Endothelial cell of umbilical vein (primary cell): ENCODE data around the gene HTRA3. TPM values are rescaled to one million over a fixed set of nuclear protein-coding genes. Genes with fewer than 3 reads are reported as not detected.

Experiments used
- BruUV-seq: library from RNA; stranded (reverse); fragments of 400-500 nt; replicated peaks from 2 replicates; lab custom pipeline; 2021; lab: Mats Ljungman, UMichigan
- CTCF ChIA-PET: fragments of 300-600, 350-600 bp; sonication (Branson Sonifier 250); formaldehyde crosslinking; loops from one replicate; lab custom pipeline; 2021; ENCODE audit warnings: antibody characterized with exemption, inconsistent platforms; lab: Charles Lee
- POLR2A ChIA-PET: fragments of 300-600, 350-600 bp; sonication (Branson Sonifier 250); formaldehyde crosslinking; loops from one replicate; lab custom pipeline; 2021; ENCODE audit warnings: antibody characterized with exemption, inconsistent platforms; lab: Charles Lee
- DNase-seq: peaks from one replicate; pipeline ENCODE4 v3.0.0-alpha.2; 2011; ENCODE audit warnings: low read depth, low spot score
- FAIRE-seq: peaks from 2 replicates; lab custom pipeline; 2011; peaks lifted over from hg19 to GRCh38; lab: Jason Lieb, UNC
- H2AFZ ChIP-seq: 2 replicates; pipeline ENCODE4 v1.6.0; 2012; ENCODE audit warnings: low read depth, low read length, control low read depth, inconsistent platforms
- H3K27ac ChIP-seq: 2 replicates; pipeline ENCODE4 v1.5.1; 2011; ENCODE audit warnings: low read depth, mild to moderate bottlenecking, control low read depth, low read length, moderate library complexity; ENCODE audit not compliant: insufficient read depth
- H3K27me3 ChIP-seq, 2 experiments: 2 replicates each; pipeline versions ENCODE4 v1.6.0 to v1.6.1; 2011; ENCODE audit warnings: low read length in 2 of 2, mixed read lengths in 1 of 2; ENCODE audit not compliant: control insufficient read depth in 2 of 2, insufficient read depth in 2 of 2
- H3K36me3 ChIP-seq, 2 experiments: 2 replicates in 1 of 2; 3 replicates in 1 of 2; pipeline ENCODE4 v1.5.1; 2011; ENCODE audit warnings: low read length in 2 of 2, mild to moderate bottlenecking in 1 of 2, moderate library complexity in 1 of 2; ENCODE audit not compliant: control insufficient read depth in 2 of 2, insufficient read depth in 2 of 2; ENCODE audit errors: extremely low read depth in 1 of 2
- H3K4me1 ChIP-seq: 3 replicates; pipeline ENCODE4 v1.5.1; 2011; ENCODE audit warnings: mild to moderate bottlenecking, low read length; ENCODE audit not compliant: control insufficient read depth, insufficient read depth; ENCODE audit errors: extremely low read depth
- H3K4me2 ChIP-seq: 2 replicates; pipeline ENCODE4 v1.6.1; 2011; ENCODE audit warnings: low read length, control low read depth, mixed read lengths; ENCODE audit not compliant: insufficient read depth
- H3K4me3 ChIP-seq, 3 experiments: fragments of 200-600 bp in 1 of 3; sonication (generic), shearing (Covaris generic) in 1 of 3; replicated peaks in 1 of 3; 2 replicates each; pipeline ENCODE4 v1.5.1; 2011 to 2016; ENCODE audit warnings: control low read depth in 3 of 3, low read length in 3 of 3, mild to moderate bottlenecking in 2 of 3, inconsistent platforms in 1 of 3, low read depth in 1 of 3, moderate library complexity in 1 of 3; ENCODE audit not compliant: insufficient read depth in 1 of 3
- H3K79me2 ChIP-seq: 2 replicates; pipeline ENCODE4 v1.6.0; 2012; ENCODE audit warnings: low read length, inconsistent platforms; ENCODE audit not compliant: control insufficient read depth, insufficient read depth
- H3K9ac ChIP-seq: replicated peaks from 2 replicates; pipeline ENCODE3; 2011; ENCODE audit warnings: low read length, control low read depth; ENCODE audit not compliant: insufficient read depth; ENCODE audit errors: extremely low read depth
- H3K9me1 ChIP-seq: replicated peaks from 3 replicates; pipeline ENCODE4 v1.6.0; 2011; ENCODE audit warnings: mild to moderate bottlenecking, low read length; ENCODE audit not compliant: control insufficient read depth, insufficient read depth; ENCODE audit errors: extremely low read depth
- H3K9me3 ChIP-seq: replicated peaks from 2 replicates; pipeline ENCODE4 v1.5.1; 2012; ENCODE audit warnings: low read length, inconsistent platforms; ENCODE audit not compliant: control insufficient read depth, insufficient read depth
- H4K20me1 ChIP-seq: replicated peaks from 2 replicates; pipeline ENCODE3; 2011; ENCODE audit warnings: mild to moderate bottlenecking, low read length; ENCODE audit not compliant: control insufficient read depth, insufficient read depth; ENCODE audit errors: extremely low read depth
- FOS ChIP-seq: IDR thresholded peaks from 2 replicates; pipeline ENCODE4 v1.6.1; 2011; ENCODE audit warnings: mild to moderate bottlenecking, low read length, moderate library complexity, borderline replicate concordance; ENCODE audit not compliant: insufficient read depth
- GATA2 ChIP-seq: IDR thresholded peaks from 2 replicates; pipeline ENCODE4 v1.7.0; 2011; ENCODE audit warnings: low read depth, mild to moderate bottlenecking, moderate library complexity, mixed read lengths, low read length; ENCODE audit not compliant: insufficient read length, insufficient read depth
- JUN ChIP-seq: IDR thresholded peaks from 2 replicates; pipeline ENCODE4 v1.6.1; 2011; ENCODE audit warnings: borderline replicate concordance, low read depth; ENCODE audit not compliant: insufficient read length, insufficient read depth
- MYC ChIP-seq: IDR thresholded peaks from one replicate; pipeline ENCODE4 v1.6.1; 2011; ENCODE audit warnings: mild to moderate bottlenecking, low read depth, low read length
- POLR2A ChIP-seq: IDR thresholded peaks from 2 replicates; pipeline ENCODE4 v1.6.1; 2012; ENCODE audit warnings: low read depth, mild to moderate bottlenecking, control low read depth, low read length
- POLR2AphosphoS5 ChIP-seq: IDR thresholded peaks from 2 replicates; pipeline ENCODE4 v1.6.1; 2012; ENCODE audit warnings: low read depth, mild to moderate bottlenecking, control low read depth, low read length, moderate library complexity; ENCODE audit not compliant: insufficient read depth
- dilution Hi-C: fragments of 300-500 bp; cut with MboI; formaldehyde crosslinking; loops from one replicate; pipeline ENCODE4 v1.15.0; 2019; ENCODE audit warnings: low sequenced_read_pairs; ENCODE audit not compliant: extremely low pct_ligation_motif_present
- intact Hi-C: fragments of 100-400 bp; cut with micrococcal nuclease; formaldehyde crosslinking; loops from one replicate; pipeline ENCODE4 v1.10.0; 2022
- polyA plus RNA-seq, 4 experiments: library from polyadenylated mRNA; depleted of rRNA in 3 of 4; stranded (reverse) in 3 of 4; unstranded in 1 of 4; fragments of >200 nt; gene quantifications; 2 replicates each; pipeline versions ENCODE4 v1.2.1 to v1.2.3, GENCODE V29; 2011 to 2012; ENCODE audit warnings: missing spikeins in 1 of 4
- total RNA-seq: library from RNA; stranded (reverse); gene quantifications from 2 replicates; pipeline ENCODE4 v1.2.3, GENCODE V29; 2021
- TF ChIP-seq, protein P1 (sequence below), 2 donors: IDR thresholded peaks; 1 replicate in 1 of 2; 2 replicates in 1 of 2; pipeline ENCODE4 v1.5.1; 2011; ENCODE audit warnings: low read length in 2 of 2, mild to moderate bottlenecking in 2 of 2, moderate library complexity in 2 of 2, control low read depth in 1 of 2, inconsistent platforms in 1 of 2, low read depth in 1 of 2; ENCODE audit not compliant: insufficient read depth in 1 of 2; ENCODE audit errors: extremely low read depth in 1 of 2
- TF ChIP-seq, protein P2 (sequence below): IDR thresholded peaks from 2 replicates; pipeline ENCODE4 v1.6.1; 2011; ENCODE audit not compliant: insufficient read depth, insufficient read length

Gene HTRA3
- total and polyA plus RNA-seq, 2 donors (not counting 3 experiments of a cell fraction or from before 2014, with no cell fraction given), result 9.0 to 12.0 TPM

DNA sequence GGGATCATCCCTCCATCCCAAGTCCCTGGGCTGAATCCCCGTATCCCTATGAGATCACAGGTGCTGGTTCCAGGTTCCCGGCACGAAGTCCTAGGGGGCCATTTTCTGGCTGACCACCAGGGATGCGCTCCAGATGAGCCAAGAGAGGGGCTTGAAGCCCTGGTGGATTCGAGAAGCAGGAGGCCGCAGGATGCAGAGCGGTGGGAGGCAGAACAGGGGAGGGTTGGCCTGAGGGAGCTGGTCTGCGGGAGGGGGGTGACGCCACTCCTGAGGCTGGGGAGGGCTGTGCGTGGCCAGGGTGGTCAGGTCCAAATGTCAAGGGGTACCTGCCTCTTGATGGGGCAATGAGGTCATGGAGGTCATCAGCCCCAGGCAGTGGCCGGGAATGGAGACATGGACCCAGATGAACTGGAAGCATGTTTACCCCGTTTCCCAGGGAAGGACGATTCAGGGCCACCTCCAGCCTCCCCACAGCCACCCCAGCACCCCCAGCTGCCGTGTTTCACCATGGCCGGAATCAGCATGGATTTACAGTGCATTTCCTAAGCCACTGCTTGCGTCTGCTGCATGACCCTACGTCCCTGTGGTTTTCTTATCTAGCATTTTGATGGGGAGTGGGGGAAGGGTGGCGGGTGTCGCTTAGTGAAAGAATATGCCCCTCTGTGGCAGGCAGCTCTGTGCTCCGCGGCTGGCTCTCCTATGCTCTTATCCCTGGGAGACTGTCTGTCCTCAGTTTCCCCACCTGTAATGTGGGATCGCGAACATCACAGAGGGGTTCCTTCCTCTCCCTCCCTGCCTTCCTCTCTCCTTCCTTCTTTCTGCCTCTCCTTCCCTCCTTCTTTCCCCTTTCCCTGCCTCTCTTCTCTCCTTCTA, 17.0 kb upstream of the HTRA3 start:
- Histone ChIP-seq H3K4me2 (no peak overlapping the region), H2AFZ (no peak overlapping the region), H3K9me3 (no peaks in the 10 kb centered on the region), H3K36me3 (no peaks in the 10 kb centered on the region), H3K9ac (no peak overlapping the region), H4K20me1 (no peaks in the 10 kb centered on the region), H3K79me2 (no peaks in the 10 kb centered on the region), H3K4me3 (no peak overlapping the region), H3K9me1 (no peaks in the 10 kb centered on the region), H3K4me1 (no peaks in the 10 kb centered on the region), H3K27me3 (peaks cover 0 to under 1% of the 10 kb centered on the region in 2 experiments), H3K27ac (no peak overlapping the region)
- TF ChIP-seq MYC, result no peak
- no peak for TF ChIP-seq POLR2AphosphoS5
- no peak for TF ChIP-seq JUN
- TF ChIP-seq GATA2, result no peak
- TF ChIP-seq, protein P1, sequence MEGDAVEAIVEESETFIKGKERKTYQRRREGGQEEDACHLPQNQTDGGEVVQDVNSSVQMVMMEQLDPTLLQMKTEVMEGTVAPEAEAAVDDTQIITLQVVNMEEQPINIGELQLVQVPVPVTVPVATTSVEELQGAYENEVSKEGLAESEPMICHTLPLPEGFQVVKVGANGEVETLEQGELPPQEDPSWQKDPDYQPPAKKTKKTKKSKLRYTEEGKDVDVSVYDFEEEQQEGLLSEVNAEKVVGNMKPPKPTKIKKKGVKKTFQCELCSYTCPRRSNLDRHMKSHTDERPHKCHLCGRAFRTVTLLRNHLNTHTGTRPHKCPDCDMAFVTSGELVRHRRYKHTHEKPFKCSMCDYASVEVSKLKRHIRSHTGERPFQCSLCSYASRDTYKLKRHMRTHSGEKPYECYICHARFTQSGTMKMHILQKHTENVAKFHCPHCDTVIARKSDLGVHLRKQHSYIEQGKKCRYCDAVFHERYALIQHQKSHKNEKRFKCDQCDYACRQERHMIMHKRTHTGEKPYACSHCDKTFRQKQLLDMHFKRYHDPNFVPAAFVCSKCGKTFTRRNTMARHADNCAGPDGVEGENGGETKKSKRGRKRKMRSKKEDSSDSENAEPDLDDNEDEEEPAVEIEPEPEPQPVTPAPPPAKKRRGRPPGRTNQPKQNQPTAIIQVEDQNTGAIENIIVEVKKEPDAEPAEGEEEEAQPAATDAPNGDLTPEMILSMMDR (IDR thresholded peaks at IDR 0.05; ENCODE audit: extremely low read depth in 1 of 2, insufficient read depth in 1 of 2, low read depth in 1 of 2, low read length in 2 of 2), result no peak
- TF ChIP-seq POLR2A, result no peak
- TF ChIP-seq FOS, result no peak
- TF ChIP-seq, protein P2, sequence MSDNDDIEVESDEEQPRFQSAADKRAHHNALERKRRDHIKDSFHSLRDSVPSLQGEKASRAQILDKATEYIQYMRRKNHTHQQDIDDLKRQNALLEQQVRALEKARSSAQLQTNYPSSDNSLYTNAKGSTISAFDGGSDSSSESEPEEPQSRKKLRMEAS, result no peak
- CTCF ChIA-PET, result interaction anchor here (1.3 kb wide), 2 partner anchors 10 to 155 kb away, joined by 3 to 5 read pairs; no protein-coding TSS in a partner anchor
- FAIRE-seq, result no peak
- DNase-seq, result no peak
- intact Hi-C loops (no loop called here), dilution Hi-C loops (no loop called here)
- no TSS peak for BruUV-seq
- POLR2A ChIA-PET, result no interaction called here
